ENCODE data around the gene PPTC7.

PPTC7 gene

GRCh38 chr12:110501399-110501751, 81.7 kb downstream of the PPTC7 start:
- no peak for TF ChIP-seq FOXK2 (IDR thresholded peaks at IDR 0.05)
- peak; percentile 31 for DNase-seq (ENCODE audit: extremely low spot score)
- ChIA-PET CTCF (no interaction called here), POLR2A (interaction anchor here (1.3 to 3.1 kb wide), 3 partner anchors 33 to 74 kb away, joined by 3 to 28 read pairs (median 4); partner anchors contain the start of genes ARPC3, FAM216A and GPN3)

DNA sequence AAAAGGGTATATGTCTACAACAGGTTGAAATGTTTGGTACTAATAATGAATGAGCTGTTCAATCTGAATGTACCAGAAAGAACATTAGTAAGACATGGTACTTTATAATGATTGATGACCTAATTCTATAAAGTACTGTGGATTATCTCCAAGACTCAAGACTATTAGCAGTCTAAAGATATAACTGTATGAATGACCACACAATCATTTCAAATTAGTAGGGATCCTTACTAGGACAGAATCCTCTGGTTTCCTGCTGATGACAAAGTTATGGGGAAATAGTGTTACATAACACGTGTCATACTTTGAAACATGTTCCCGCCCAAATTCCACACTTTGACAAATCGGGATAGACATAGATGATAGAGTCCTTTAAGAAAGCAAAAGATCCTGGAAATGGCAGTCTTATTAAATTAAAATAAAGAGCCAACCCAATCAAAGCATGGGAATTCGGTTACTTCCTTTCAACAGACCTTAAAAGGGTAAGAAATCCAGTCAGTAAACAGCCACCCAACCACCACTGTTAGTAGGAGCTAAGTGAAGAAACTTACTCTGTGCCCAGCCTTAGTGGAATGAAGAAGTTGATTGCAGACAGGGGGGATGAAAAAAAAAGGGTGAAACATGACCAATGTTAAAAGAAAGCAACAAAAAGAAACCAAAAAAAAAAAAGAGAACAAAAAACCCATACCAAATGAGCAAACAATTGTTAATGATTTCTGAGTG, 84.0 kb downstream of the PPTC7 start:
- no peak for DNase-seq (ENCODE audit: extremely low spot score)
- ChIA-PET CTCF (interaction anchor here (1.5 kb wide), 1 partner anchor 31 kb away, joined by 5 read pairs; the partner anchor contains the start of genes FAM216A and GPN3), POLR2A (interaction anchor here (1.0 to 3.1 kb wide), 4 partner anchors 30 to 115 kb away, joined by 3 to 28 read pairs (median 8); partner anchors contain the start of genes ARPC3, FAM216A, GPN3 and TCTN1)
- no peak for TF ChIP-seq NFRKB (IDR thresholded peaks at IDR 0.05)
- no peak for TF ChIP-seq LEF1 (IDR thresholded peaks at IDR 0.05; ENCODE audit: borderline replicate concordance)
- peak; percentile 76 for TF ChIP-seq L3MBTL2 (conservative IDR thresholded peaks at IDR 0.05)
- TF ChIP-seq CTBP1 (IDR thresholded peaks at IDR 0.05; ENCODE audit: borderline replicate concordance): no peak
- no peak for TF ChIP-seq SUZ12 (IDR thresholded peaks at IDR 0.05)
- no peak for TF ChIP-seq SP1 (IDR thresholded peaks at IDR 0.05)
- no peak for TF ChIP-seq FOXA1 (IDR thresholded peaks at IDR 0.05)
- TF ChIP-seq ARNT (IDR thresholded peaks at IDR 0.05): no peak
- no peak for TF ChIP-seq ZNF384 (IDR thresholded peaks at IDR 0.05)
- TF ChIP-seq, protein P1, sequence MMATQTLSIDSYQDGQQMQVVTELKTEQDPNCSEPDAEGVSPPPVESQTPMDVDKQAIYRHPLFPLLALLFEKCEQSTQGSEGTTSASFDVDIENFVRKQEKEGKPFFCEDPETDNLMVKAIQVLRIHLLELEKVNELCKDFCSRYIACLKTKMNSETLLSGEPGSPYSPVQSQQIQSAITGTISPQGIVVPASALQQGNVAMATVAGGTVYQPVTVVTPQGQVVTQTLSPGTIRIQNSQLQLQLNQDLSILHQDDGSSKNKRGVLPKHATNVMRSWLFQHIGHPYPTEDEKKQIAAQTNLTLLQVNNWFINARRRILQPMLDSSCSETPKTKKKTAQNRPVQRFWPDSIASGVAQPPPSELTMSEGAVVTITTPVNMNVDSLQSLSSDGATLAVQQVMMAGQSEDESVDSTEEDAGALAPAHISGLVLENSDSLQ (IDR thresholded peaks at IDR 0.05): peak; percentile 58
- no peak for TF ChIP-seq BHLHE40 (IDR thresholded peaks at IDR 0.05; ENCODE audit: borderline replicate concordance)

Data from HEK293T (cell line).